GM21737 (cell line): Measurements from ENCODE around the gene ABCA7.
"Not testable (repeated sequence)": the region's sequence is repeated elsewhere in the genome, so short reads cannot be mapped to it uniquely, and the experiment has no call there.

ENCODE experiments used
- ATAC-seq: cut with Tn5 transposase; IDR thresholded peaks from one replicate; pipeline ENCODE4 v1.9.1; 2021; ENCODE audit warnings: mild to moderate bottlenecking, moderate library complexity; ENCODE audit not compliant: unreplicated experiment

The ABCA7 gene

DNA sequence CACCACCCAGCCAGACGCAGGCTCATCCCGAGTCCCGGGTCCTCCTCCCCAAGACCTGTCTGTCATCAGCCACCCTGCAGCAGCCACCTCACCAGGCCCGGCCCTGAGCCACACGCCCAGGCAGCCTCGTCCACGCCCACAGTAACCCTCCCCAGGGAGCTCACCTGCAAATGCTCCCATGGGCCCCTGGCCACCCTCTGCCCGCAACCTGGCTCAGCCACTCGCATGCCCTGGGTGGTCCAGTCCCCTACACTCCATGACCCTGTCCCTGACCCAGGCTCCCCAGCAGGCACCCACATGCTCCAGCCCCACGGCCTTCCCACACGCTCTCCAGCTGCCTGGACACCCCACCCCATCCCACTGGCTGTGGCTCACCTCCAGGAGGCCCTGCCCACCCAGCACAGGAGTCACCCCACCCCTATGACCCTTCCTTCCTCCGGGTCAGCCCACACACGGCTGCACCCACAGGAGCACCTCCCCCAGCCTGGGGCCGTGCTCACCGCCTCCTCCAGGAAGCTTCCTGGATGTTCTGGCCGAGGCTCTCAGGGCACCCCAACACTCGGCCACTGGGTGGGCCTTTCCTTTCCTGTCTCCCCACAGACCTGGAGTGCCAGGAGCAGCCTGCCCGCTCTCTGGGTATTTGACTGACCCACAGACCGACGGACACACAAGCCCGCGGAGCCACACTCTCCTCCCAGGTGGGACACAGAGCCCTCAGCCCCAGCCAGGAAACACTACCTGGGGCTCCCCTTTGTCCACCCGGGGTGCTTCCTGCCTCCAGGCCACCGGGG is 22.6 kb upstream of the ABCA7 start:
- no peak for ATAC-seq

DNA sequence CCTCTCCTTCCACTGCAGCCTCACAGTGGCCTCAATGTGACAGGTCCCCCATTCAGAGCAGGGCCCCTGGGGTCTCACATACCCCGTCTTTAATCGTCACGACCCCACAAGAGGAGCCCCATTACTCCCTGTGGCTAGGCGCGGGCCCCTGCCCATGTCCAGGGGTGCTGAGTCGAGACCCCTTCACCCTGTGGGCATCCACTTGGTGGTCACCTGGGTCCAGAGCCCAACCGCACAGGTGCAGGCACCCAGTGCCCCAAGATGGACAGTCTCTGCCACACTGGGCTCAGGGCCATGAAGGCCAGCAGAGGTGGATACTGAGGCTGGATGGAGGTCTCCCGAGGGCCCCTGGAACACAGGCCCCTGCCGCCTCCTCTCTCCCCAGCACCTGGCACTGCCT is 22.0 kb upstream of the ABCA7 start:
- ATAC-seq, result no peak

DNA sequence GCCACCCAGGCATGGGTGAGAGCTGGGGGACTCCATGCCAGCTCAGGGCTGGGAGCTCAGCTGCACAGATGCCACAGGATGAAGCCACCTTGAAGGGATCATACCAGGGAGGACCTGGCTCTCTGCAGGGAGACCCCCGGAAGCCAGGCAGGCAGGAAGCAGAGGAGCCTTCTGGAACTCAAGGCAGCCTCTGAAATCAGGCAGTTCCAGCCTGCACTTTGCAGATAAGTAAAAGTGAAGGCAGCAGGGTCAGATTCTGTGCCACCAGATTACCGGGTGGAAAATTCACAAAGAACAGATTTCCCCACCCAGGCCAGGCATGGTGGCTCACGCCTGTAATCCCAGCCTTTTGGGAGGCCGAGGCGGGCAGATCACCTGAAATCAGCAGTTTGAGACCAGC is 21.5 kb upstream of the ABCA7 start:
- no peak for ATAC-seq

GRCh38 chr19:1018932-1019615 is 20.8 kb upstream of the ABCA7 start:
- ATAC-seq, result no peak

DNA sequence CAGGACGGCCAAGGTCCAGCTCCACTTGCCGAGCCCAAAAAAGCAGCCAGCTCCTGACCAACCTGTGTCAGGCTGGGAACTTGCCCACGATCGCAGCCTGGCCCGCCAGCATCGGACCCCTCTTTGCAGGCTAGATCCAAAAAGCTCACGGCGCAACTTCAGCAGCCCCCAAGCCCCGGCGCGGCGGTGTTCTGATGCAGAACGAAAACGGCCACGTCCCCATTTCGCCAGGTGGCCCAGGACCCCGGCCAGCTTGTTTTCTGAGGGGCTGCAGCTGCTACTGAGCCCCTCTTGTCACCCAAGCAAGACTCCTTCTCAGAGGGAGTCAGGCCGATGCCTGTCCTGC is 20.3 kb upstream of the ABCA7 start:
- no peak for ATAC-seq

GRCh38 chr19:1019980-1020867 is 19.7 kb upstream of the ABCA7 start:
- ATAC-seq, result no peak

GRCh38 chr19:1020868-1021425 is 19.0 kb upstream of the ABCA7 start, which contains the start of gene TMEM259:
Gene TMEM259 (minus strand): TSS chr19:1021123. CDS start chr19:1020996, 127 bp downstream.
- ATAC-seq, result peak; percentile 74

GRCh38 chr19:1023883-1024188 is 16.1 kb upstream of the ABCA7 start:
- not testable (repeated sequence) for ATAC-seq

DNA sequence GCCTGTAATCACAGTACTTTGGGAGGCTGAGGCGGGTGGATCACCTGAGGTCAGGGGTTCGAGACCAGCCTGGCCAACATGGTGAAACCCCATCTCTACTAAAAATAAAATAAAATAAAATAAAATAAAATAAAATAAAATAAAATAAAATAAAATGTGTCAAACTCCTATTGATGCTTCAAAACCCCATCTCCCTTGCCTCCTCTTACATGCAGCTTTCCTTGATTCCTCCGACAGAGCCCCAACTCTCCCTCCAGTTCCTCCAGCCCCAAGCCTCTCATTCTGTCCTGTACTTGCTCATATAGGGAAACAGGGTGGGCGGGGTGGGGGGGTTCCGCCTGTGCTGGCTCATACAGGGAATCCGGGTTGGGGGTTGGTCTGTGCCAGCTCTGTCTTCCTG is 14.8 kb upstream of the ABCA7 start:
- ATAC-seq, result not testable (repeated sequence)

- peak; percentile 42 for ATAC-seq
These were observed 13.7 kb upstream of the ABCA7 start, which contains the start of gene CNN2 for GRCh38 chr19:1025960-1026782. Gene CNN2 (plus strand): TSS chr19:1026608. CDS start chr19:1026662, 54 bp downstream.

DNA sequence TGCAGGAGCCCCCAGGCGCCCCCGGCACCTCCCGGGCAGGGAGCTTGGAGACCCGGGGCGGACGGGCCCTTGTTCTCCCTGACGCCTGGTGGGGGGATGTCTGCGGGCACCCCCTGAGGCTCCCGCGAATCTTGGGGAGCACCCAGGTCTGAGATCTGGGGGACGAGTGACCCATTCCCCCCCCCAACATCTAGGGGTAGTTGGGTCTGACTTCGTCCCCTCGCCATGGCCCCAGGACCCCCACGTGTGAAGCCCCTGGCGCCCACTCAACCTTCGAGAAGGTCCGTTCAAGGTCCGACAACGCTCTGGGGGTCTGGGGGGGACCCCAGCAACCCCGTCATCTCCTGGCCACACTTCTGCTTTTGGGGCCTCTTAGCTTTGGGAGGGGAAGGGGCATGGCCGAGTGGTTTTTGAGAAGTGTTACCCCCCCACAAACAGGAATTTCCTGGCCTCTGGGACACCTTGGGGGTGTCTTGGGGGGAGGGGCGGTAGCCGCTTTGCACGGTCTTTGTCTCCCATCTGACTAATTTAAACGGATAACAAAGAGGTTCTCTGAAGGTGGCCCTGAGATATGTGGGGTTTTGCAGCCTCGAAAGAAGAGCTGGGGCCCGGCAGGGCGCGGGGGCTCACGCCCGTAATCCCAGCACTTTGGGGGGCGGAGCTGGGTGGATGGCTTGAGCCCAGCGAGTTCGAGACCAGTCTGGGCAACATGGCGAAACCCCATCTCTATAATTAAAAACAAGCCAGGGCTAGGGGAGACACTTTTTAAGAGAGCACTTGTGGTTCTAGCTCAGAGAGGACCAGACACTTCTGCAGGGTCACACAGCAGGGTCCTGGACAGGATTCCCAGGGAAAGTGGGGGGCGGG is 12.9 kb upstream of the ABCA7 start:
- no peak for ATAC-seq

DNA sequence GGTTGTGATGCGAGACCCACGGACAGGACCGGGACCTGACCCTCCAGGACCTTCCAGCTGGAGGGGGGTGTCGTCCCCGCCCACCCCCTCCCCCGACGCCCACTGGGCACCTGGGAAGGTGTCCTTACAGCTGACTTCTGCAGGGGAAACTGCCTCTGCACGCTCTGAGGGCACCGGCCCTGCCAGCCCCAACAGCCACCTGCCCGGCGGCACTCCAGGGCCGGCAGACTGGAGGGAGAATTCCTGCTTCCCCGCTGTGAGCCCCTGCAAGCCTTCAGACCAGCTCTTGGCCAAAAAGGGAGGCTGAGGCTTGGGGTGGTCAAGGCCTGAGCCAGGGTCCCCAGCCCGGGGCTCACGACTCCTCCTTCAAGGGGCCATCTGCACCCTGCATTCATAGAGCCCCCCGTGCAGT is 12.3 kb upstream of the ABCA7 start:
- no peak for ATAC-seq

- ATAC-seq, result no peak
These were observed 11.6 kb upstream of the ABCA7 start for GRCh38 chr19:1028062-1028926.

GRCh38 chr19:1032264-1032867 is 7.5 kb upstream of the ABCA7 start:
- ATAC-seq, result no peak

DNA sequence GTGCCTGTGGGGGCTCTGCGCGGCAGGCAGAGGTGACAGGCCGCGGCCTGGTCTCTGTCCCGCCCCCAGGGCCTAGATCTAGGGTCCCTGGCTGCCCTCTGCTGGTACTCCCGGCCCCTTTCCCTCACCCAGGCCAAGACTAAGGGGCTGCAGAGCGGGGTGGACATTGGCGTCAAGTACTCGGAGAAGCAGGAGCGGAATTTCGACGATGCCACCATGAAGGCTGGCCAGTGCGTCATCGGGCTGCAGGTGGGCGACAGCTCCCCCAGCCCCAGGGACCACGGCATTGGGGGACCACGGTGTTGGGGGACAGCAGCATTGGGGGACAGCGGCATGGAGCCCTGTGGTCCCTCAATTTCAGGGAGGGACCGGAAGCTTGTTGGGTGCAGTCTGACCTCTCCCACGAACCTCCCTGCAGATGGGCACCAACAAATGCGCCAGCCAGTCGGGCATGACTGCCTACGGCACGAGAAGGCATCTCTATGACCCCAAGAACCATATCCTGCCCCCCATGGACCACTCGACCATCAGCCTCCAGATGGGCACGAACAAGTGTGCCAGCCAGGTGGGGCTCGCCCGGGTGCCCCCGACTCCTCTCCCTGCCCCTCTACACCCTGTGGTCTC is 3.8 kb upstream of the ABCA7 start:
- no peak for ATAC-seq

DNA sequence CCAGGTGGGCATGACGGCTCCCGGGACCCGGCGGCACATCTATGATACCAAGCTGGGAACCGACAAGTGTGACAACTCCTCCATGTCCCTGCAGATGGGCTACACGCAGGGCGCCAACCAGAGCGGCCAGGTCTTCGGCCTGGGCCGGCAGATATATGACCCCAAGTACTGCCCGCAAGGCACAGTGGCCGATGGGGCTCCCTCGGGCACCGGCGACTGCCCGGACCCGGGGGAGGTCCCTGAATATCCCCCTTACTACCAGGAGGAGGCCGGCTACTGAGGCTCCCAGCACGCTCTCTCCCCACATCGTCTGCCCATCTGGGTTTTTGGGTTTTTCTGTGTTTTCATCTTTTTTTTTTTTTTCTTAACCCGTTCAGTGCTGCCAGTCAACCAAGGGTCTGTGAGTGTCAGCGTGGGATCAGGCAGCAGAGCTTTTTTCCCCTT is 2.3 kb upstream of the ABCA7 start:
- no peak for ATAC-seq

- ATAC-seq, result no peak
These were observed 795 bp upstream of the ABCA7 start for GRCh38 chr19:1038978-1039645.
